HG02970 (cell line): ENCODE results near the gene ZNF101.
"Not testable (repeated sequence)": the region's sequence is repeated elsewhere in the genome, so short reads cannot be mapped to it uniquely, and the experiment has no call there.

Experiments used
- ATAC-seq: cut with Tn5 transposase; IDR thresholded peaks from one replicate; pipeline ENCODE4 v1.9.1; 2021; ENCODE audit warnings: mild to moderate bottlenecking, moderate library complexity, moderate number of reproducible peaks; ENCODE audit not compliant: unreplicated experiment, low FRiP score

ZNF101 gene

DNA sequence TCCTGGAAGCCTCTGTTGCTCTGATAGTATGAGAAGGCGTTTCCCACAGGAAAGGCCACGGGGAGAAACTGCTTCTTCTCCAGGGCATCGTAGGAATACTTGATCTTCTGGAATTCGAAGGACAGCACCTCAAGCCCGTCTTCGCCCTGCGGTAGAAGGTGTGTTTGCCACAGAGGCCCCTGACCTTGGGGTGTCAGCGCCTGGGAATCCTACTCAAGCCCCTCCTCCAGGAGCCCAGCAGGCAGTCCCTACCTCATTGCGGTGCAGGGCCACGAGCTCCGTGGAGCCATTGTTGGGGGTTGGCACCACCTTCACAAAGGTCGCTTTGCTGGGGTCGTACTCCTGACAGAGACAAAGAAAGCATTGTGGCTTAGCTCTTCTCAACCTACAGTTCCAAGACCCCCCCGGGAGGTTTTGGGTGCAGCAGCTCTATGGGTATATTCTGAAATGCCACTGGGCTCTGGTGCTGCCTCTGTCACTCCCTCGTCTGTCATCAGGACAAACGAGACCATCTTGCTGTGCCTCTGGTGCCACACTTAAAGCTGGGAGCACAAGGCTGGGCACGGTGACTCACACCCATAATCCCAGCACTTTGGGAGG lies 8.9 kb upstream of the ZNF101 start:
- ATAC-seq: no peak

DNA sequence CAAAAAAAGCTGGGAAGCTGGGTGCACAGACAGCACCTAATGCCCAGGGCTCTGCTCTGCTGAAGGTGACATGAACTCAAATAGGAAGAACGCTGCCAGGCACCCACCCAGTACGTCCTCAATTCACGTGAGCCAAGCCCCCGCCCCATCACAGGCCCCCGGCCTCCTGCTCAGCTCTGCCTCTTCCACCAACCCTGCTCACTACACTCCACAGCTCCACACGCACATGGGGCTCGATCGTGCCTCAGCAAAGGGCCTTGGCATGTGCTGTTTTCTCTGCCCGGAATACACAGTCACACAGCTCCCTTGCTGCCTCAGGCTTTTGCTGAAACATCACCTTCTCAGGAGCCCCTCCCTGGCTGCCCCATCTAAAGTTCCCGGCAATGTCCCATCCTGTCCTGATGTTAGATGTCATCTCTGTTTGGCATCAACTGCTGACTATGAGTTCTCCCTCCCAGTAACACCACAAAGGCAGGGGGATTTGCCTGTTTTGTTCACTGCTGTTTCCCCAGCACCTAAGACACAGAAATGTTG lies 7.4 kb upstream of the ZNF101 start:
- ATAC-seq: no peak

DNA sequence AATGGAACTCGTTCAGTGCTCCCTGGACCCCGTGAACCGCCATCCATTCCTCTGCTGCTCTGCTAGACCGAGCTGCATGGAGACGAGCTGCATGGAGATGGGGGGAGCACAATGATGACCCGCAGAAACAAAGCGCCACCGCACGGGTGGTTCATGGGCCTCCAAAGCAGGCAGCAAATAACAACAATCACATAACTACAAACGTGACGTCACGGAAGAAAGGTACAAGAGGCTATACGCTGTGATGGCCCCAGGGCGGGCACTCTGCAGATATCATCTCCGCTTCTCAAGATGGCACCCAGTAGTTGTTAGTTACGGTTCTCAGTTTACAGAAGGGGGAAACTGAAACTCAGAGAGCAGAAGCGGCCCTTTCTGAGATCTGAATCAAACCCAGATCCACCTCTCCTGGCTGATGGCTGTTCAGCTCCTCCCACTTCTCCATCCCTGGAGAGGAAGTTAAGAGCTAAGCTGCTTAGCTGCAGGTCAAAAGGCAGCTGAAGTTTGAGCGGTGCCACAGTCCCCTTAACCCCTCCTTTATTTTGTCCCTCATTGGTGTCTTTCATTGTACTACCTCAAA lies 6.9 kb upstream of the ZNF101 start:
- ATAC-seq: no peak

DNA sequence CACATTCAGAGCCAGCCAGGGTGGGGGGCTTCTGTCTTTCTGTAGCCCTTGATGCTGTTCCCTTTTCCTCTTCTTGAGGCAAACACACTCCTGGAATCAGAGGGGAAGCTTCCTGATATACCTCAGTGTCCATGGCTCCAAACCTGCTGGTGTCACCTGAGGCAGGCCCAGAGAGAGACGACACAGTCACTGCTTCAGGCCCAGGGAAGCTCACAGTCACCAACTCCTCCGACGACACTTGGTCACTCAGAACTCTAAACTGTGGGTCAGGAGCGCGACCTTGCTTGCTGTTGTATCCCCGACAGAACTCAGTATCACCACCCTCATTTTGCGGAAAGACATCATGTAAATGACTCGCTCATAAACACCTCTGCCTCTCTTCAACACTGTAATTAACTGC lies 6.3 kb upstream of the ZNF101 start:
- no peak for ATAC-seq

DNA sequence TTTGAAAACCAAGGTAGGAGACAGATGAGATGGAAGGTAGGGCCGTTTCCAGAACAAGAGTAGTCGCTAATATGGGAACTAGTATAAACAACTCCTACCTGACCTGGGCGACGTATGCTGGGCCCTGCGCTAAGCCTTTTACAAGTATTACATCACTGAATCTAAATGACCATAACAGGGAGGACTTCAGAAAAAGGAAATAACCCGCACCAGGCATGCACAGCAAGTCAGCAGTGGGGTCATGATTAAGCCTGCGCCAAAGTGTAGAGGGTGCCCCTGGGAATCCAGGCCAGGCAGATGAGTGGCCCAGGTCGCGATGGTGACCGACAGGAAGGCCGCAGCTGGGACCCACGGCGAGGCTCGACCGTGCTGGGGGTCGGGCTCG lies 5.8 kb upstream of the ZNF101 start:
- no peak for ATAC-seq

DNA sequence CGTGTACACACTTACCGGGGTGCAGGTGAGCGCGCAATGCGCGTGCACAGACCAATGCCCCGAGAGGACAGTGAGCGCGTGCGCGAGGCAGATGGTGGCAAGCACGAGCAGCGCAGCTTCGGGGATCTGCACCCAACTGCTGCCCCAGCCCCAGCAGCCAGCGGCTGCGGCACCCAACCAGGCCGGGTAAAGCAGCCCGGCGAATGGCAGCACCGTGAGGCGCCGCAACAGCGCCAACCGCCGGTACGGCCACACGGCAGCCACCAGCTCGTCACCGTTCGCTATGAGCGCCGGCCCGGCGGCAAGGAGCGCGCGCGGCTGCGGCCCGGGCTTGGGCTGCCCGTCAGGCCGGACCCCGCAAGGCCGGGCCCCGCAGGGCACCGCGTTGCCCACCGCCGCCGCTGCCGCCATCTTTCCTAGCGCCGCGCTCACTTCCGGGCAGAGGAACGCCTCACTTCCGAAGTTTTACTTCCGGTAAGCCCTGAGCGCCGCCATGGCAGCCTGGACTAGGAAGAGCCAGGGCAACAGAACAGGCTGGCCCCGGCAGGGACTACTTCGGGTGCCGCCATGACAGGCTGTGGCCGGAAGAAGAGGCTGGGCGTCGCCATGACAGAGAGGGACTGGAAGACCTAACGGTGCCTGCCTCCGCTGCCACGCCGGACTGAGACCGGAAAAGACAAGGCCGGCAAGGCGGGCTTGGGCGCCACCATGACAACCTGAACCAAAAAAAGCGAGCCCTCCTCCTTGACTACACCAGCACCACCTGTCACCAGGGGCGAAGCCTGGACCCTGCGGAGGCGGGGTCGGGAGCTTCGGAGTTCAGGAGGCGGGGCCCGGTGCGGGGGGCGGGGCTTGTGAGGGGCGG lies 5.2 kb upstream of the ZNF101 start, which contains the start of gene ATP13A1:
Gene ATP13A1, minus strand, starts transcription at position 421 of the 865 bp plus-strand sequence. Its CDS starts 10 bp downstream, at position 411.
- ATAC-seq: peak; percentile 65

DNA sequence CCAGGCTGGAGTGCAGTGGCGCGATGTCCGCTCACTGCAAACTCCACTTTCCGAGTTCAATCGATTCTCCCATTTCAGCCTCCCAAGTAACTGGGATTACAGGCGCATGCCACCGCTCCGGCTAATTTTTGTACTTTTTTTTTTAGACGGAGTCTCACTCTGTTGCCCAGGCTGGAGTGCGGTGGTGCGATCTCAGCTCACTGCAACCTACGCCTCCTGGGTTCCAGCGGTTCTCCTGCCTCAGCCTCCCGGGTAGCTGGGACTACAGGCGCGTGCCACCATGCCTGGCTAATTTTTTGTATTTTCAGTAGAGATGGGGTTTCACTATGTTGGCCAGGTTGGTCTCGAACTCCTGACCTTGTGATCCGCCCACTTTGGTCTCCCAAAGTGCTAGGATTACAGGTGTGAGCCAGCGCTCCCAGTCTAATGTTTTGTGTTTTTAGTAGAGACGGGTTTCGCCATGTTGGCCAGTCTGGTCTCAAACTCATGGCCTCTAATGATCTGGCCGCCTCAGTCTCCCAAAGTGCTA lies 3.2 kb upstream of the ZNF101 start:
- ATAC-seq: not testable (repeated sequence)

DNA sequence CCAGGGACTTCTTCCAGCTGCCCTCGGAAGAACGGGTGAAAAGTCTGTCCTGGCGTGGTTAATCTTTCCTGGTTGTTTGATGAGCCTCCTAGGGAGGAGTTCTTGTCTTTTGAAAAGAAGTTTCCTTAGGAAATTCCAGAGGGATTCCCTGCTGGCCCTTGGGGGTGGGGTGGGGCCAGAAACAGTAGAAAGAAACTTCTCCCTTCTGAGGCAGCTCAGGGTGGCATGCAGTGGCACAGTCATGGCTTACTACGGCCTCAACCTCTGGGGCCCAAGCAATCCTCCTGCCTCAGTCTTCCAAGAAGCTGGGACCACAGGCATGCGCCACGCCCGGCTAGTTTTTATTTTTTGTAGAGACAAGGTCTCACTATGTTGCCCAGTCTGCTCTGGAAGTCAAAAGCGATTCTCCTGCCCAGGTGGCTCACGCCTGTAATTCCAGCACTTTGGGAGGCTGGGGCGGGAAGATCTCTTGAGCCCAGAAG lies 1.5 kb downstream of the ZNF101 start:
- ATAC-seq: no peak

DNA sequence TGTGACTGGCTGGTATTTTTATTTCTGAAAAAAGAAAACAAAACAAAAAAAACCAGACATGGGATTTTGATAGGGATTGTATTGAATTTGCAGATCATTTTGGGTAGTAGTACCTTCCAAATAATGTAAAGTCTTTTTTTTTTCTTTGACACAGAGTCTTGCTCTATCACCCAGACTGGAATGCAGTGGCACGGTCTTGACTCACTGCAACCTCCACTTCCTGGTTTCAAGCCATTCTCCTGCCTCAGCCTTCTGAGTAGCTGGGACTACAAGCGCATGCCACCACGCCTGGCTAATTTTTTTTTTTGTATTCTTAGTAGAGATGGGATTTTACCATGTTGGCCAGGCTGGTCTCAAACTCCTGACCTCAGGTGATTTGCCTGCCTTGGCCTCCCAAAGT lies 4.2 kb downstream of the ZNF101 start:
- ATAC-seq: no peak

DNA sequence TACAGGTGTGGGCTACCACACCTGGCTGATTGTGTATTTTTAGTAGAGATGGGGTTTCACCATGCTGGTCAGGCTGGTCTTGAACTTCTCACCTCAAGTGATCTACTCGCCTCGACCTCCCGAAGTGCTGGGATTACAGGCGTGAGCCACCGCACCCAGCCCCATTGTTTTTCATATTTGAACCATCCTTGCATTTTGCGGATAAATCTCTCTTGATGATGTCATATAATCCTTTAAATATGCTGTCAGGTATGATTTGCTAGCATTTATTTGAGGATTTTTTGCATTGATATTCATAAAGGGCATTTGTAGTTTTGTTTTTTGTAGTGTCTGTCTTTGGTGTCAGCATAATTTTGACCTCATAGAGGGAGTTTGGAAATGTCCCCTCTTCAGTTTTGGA lies 5.7 kb downstream of the ZNF101 start:
- ATAC-seq: no peak

DNA sequence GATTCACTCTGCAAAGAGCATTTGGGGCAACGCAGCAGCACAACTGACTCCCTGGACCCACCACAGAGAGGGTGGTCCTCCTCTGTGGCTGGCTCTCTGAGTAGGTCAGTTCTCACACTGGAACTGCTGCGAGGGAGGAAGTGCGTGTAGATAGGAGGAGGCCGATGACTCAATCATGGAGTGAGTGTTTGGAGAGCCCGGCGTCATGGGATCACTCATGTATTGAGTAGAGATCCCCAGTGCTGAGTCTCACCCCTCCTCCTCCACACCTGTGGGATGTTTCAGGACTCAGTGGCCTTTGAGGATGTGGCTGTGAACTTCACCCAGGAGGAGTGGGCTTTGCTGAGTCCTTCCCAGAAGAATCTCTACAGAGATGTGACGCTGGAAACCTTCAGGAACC lies 8.9 kb downstream of the ZNF101 start:
- ATAC-seq: no peak

DNA sequence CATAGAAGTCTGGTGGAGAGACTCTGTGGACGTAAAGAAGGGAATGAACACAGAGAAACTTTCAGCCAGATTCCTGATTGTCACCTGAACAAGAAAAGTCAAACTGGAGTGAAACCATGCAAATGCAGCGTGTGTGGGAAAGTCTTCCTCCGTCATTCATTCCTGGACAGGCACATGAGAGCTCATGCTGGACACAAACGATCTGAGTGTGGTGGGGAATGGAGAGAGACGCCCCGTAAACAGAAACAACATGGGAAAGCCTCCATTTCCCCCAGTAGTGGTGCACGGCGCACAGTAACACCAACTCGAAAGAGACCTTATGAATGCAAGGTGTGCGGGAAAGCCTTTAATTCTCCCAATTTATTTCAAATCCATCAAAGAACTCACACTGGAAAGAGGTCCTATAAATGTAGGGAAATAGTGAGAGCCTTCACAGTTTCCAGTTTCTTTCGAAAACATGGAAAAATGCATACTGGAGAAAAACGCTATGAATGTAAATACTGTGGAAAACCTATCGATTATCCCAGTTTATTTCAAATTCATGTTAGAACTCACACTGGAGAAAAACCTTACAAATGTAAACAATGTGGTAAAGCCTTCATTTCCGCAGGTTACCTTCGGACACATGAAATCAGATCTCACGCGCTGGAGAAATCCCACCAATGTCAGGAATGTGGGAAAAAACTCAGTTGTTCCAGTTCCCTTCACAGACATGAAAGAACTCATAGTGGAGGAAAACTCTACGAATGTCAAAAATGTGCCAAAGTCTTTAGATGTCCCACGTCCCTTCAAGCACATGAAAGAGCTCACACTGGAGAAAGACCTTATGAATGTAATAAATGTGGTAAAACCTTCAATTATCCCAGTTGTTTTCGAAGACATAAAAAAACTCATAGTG lies 10.8 kb downstream of the ZNF101 start:
- no peak for ATAC-seq

DNA sequence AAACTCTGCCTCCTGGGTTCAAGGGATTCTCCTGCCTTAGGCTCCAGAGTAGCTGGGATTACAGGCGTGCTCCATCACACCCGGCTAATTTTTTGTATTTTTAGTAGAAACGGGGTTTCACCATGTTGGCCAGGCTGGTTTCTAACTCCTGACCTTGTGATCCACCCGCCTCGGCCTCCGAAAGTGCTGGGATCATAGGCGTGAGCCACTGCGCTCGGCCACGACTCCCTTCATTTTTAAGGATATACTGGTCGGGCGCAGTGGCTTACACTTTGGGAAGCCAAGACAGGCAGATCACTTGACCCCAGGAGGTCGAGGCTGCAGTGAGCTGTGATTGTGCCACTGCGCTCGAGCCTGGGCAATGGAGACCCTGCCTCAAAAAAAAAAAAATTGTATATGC lies 17.5 kb downstream of the ZNF101 start:
- not testable (repeated sequence) for ATAC-seq

DNA sequence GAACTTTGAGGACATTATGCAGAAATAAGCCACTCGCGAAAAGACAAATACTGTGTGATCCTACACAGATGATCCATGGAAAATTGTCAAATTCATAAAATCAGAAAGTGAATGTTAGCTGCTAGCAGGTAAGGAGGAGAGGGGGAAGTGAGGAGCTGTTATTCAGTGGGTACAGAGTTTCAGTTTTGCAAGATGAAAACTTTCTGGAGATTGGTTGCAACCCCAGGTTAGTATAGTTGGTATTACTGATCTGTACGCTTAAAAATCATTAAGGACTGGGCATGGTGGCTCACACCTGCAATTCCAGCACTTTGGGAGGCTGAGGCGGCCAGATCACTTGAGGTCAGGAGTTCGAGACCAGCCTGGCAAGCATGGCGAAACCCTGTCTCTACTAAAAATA lies 17.9 kb downstream of the ZNF101 start:
- ATAC-seq: no peak

DNA sequence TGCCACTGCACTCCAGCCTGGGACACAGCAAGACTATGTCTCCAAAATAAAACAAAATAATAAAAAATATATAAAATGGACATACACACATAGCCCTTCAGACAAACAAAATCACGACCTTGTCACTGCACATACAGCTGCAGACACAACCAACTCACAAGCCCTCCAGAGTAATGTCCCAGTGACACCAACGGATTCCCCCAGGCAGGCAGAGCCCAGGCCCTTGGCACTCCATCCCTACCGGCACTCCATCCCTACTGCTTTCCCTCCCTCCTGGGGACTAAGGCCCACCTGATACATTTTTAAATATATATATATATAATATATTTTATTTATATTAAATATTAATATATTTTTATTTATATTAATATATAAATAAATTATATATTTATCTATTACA lies 18.5 kb downstream of the ZNF101 start:
- ATAC-seq: no peak

DNA sequence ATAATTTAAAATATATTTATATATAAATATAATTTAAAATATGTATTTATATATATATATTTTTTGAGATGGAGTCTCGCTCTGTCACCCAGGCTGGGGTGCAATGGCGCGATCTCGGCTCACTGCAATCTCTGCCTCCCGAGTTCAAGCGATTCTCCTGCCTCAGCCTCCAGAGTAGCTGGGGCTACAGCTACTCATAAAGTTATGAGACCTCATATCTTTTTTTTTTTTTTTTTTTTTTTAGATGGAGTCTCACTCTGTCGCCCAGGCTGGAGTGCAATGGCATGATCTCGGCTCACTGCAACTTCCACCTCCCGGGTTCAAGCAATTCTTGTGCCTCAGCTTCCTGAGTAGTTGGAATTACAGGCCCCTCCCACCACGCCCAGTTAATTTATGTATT lies 20.4 kb downstream of the ZNF101 start:
- ATAC-seq: not testable (repeated sequence)

DNA sequence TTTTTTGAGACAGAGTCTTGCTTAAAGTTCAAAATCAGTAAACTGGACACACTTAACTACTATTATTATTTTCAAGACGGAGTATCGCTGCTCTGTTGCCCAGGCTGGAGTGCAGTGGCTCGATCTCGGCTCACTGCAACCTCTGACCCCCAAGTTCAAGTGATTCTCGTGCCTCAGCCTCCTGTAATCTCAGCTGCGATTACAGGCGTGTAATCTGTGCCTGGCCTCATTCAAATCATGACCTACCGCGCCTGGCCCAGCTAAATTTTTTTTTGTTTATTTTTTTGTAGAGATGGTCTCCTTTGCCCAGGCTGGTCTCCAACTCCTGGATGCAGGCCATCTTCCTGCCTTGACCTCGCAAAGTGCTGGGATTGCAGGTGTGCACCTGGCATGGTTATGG lies 23.0 kb downstream of the ZNF101 start:
- ATAC-seq: no peak

DNA sequence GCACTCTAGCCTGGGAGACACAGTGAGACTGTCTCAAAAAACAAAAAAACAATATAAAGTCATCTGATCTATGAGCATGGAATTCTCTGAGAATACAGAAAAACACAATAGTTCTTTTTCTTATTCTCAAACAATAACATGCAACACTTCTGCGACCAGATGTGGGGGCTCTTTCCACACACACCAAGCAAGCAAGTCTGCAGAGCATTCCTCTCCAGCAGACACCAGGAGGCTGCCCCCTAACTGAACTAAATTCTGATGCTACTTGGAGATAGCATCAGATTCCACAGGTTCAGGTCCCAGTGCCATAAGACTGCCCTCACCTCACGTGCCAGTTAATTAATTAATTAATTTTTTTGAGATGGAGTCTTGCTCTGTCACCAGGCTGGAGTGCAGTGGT lies 27.7 kb downstream of the ZNF101 start:
- ATAC-seq: no peak

DNA sequence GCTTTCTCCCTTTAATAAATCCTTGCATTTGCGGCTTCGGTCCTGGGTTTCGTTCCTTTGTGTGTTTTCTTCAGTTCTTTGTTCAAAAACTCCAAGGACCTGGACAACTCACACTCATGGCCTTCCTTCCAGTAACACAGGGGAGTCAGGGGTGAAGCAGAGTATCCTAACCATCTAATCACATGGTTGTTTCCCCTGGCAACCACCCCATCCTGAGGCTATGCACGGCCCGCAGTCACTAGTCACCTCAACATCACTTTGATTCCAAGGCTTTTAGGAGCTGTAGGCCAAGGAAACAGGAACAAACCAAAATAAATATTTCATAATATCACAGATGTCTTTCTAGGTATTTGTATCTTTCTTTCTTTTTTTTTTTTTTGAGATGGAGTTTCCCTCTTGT lies 28.9 kb downstream of the ZNF101 start:
- no peak for ATAC-seq

DNA sequence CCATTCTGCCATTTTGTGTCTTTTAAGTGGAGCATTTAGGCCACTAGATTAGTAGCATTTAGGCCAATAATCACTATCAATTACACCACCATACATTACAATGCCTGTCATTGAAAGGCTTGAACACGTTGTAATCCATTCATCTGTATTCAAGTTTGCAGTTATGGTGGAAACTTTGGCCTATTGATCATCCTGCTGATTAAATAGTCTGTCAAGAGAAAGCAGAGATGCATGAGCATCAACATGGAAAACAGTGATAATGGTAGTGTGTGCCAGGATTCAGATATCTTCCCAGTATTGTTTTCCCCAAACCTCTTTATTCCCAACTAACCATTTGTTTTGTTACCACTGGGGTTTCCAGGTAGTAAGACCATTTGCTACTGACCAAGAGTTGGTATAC lies 31.9 kb downstream of the ZNF101 start:
- ATAC-seq: not testable (repeated sequence)
